Stimulated activated CD8-positive, alpha-beta memory T cell treated with anti-CD3 and anti-CD28 coated beads, Interleukin-7, amount 100 ng/mL, for 1 hour (primary cell): ENCODE data around the gene BMP8A.
"Not testable (repeated sequence)": the region's sequence is repeated elsewhere in the genome, so short reads cannot be mapped to it uniquely, and the experiment has no call there.

ENCODE experiments used
- DNase-seq, 2 donors: peaks; one replicate each; pipeline ENCODE4 v3.0.0-alpha.2; 2020; ENCODE audit warnings: low read depth in 2 of 2

The BMP8A gene

GRCh38 chr1:39505289-39505688, 13.9 kb downstream of the BMP8A start:
- no peak for DNase-seq

GRCh38 chr1:39507230-39507928, 15.9 kb downstream of the BMP8A start:
- no peak for DNase-seq

GRCh38 chr1:39508266-39508665, 16.8 kb downstream of the BMP8A start:
- DNase-seq: no peak

- DNase-seq: no peak
Measured at GRCh38 chr1:39508857-39509305, 17.4 kb downstream of the BMP8A start.

GRCh38 chr1:39509360-39510009, 18.0 kb downstream of the BMP8A start:
- no peak for DNase-seq

- not testable (repeated sequence) for DNase-seq
Measured at GRCh38 chr1:39510570-39511186, 19.2 kb downstream of the BMP8A start.

GRCh38 chr1:39511477-39511876, 20.0 kb downstream of the BMP8A start:
- not testable (repeated sequence) for DNase-seq

GRCh38 chr1:39512234-39512847, 20.9 kb downstream of the BMP8A start:
- not testable (repeated sequence) for DNase-seq

GRCh38 chr1:39514710-39515124, 23.3 kb downstream of the BMP8A start:
- not testable (repeated sequence) for DNase-seq

GRCh38 chr1:39515131-39516086, 24.0 kb downstream of the BMP8A start:
- DNase-seq: not testable (repeated sequence)

- not testable (repeated sequence) for DNase-seq
Measured at GRCh38 chr1:39516841-39517240, 25.4 kb downstream of the BMP8A start.

- DNase-seq: not testable (repeated sequence)
Measured at GRCh38 chr1:39517936-39518335, 26.5 kb downstream of the BMP8A start.

- not testable (repeated sequence) for DNase-seq
Measured at GRCh38 chr1:39519376-39519775, 27.9 kb downstream of the BMP8A start.

- DNase-seq: not testable (repeated sequence)
Measured at GRCh38 chr1:39522221-39522620, 30.8 kb downstream of the BMP8A start.

- DNase-seq: no peak
Measured at GRCh38 chr1:39522661-39523567, 31.5 kb downstream of the BMP8A start.

GRCh38 chr1:39524171-39524570, 32.7 kb downstream of the BMP8A start:
- no peak for DNase-seq

GRCh38 chr1:39524591-39525365, 33.3 kb downstream of the BMP8A start:
- DNase-seq: no peak

- peak in 1 of 2 donors; percentile 19 for DNase-seq
Measured at GRCh38 chr1:39525366-39526165, 34.1 kb downstream of the BMP8A start.
